GM18858 (cell line): ENCODE data around the gene UROS.

Experiments
- ATAC-seq: cut with Tn5 transposase; IDR thresholded peaks from one replicate; pipeline ENCODE4 v1.9.1; 2021; ENCODE audit not compliant: unreplicated experiment

Gene UROS

GRCh38 chr10:125822878-125823662 is at the start of gene UROS, which contains the start of gene BCCIP:
Gene UROS (minus strand): TSS chr10:125823258. CDS start chr10:125816499, 6,759 bp downstream.
Gene BCCIP (plus strand): TSS chr10:125823546. CDS start chr10:125823558, 12 bp downstream.
- peak; percentile 70 for ATAC-seq

- no peak for ATAC-seq
Observed at GRCh38 chr10:125871338-125871737, 48.3 kb upstream of the UROS start.

DNA sequence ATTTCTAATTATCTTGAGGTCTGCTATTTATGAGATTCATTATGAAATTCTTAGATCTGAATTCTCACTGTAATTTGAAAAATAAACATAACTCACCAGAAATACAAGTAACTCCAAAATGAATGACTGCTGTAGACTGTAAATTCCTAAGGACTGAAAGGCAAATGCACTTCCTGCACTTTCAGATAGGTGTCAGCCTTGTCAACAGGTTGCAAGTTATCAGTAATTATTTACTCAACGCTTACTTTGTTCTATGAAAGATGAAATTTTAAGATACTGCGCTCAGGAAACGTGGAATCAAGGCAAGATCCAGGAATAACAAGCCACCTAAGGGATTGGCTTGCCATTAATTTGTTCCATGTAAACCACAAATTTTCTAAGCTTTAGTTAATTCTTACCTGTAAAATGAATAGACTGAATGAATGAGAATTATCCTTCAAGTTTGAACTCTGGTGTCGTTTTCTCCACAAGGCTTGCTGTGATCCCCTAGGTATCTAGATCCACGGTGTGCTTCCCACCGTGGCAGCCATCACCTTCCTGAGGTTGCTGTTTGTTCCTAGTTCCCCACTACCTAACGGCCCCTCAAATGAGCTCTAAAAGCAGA is 45.4 kb upstream of the UROS start:
- no peak for ATAC-seq

GRCh38 chr10:125866421-125867029 is 43.5 kb upstream of the UROS start:
- no peak for ATAC-seq

GRCh38 chr10:125865120-125865519 is 42.1 kb upstream of the UROS start:
- ATAC-seq: no peak

DNA sequence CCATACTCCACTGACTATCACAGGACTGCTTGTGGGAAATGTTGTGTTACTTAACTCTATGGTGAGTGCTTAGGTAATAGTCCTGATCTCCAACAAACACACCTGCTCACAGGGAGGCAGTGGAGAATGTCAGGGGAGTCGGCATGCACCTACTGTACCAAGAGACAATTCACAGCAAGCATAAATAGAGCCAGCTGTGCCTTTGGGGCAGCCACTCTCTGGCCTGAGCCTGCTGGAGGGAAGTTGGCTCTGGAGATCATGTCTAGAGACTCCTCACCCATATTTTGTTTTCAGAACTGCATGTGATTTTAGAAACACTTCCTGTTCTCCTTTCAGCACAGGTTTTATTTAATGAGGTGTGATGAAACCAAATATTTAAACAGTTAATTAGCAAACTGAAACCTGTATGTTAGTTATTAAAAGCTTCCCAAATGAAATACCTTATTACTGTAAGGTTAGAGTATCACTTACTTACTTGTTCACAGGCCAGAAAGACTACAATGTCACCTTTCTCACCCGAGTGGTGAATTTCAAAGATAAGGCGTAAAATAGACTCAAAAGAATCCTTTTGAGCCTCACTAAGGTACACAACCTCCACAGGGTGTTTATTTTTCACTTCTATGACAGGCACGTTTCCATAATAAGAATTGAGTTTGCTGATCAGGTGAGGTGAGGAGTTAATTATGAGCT is 36.2 kb upstream of the UROS start:
- no peak for ATAC-seq

- ATAC-seq: no peak
Observed at GRCh38 chr10:125857185-125857760, 34.2 kb upstream of the UROS start.

DNA sequence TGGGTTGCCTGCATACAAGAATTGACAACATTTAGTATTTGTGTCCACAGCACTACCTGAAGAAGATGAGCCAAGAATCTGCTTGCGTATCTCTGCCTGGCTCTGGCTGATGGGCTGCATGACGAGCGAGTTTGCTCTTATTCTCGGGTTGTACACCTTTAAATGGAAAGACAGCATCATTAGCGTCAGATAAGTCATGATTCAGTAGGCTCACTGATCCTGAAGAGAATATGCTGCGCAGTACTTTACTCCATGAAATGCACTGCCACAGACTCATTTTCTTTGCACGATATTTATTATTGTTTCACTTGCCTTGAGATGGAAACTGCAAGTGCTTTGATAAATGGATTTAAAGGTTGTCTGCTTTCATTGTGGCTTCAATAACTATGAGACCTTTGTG is 29.4 kb upstream of the UROS start:
- no peak for ATAC-seq

DNA sequence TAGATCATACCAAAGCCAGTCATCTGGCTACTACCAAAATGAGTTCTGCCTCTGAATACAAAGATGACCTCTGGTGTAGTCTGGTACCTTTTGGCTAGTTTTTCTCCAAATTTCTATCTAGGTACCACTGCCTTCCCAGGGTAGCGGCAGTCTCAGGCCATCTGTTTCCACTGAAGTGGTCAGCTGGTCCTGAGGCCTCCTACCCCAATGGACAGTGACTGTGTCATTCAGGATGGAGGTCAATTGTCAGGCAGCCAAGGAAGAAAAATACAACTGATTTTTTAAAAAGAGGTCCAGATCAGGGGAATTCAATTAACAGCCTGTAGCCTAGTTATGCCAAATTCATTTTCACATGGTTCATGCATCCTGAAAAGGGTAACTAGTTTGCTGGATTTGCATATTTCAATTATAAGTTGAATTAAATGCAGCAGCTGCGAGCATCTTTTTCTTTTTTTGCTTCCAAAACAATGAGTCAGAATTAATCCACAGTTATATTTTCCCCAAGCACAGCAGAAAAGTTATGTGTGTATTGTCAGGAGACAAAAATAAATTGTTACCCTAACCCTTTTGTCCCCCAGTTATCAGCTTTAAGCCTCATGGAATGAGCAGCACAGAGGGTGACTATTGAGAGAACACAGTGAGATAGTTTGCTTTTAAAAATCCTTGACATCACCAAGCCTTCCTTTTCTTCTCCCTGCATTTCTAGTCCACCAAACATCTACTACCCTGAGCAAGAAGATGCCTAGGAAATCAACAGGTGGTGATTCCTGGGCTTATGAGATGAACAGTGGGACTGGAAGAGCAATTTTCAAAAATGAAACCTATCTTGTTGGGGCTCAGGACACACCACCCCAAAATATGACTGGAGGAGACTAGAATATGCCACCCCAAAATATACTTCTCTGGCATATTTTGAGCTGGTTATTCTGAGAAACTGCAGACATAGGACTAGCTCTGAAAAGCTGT is 28.0 kb upstream of the UROS start:
- no peak for ATAC-seq

GRCh38 chr10:125849448-125849847 is 26.4 kb upstream of the UROS start:
- no peak for ATAC-seq

DNA sequence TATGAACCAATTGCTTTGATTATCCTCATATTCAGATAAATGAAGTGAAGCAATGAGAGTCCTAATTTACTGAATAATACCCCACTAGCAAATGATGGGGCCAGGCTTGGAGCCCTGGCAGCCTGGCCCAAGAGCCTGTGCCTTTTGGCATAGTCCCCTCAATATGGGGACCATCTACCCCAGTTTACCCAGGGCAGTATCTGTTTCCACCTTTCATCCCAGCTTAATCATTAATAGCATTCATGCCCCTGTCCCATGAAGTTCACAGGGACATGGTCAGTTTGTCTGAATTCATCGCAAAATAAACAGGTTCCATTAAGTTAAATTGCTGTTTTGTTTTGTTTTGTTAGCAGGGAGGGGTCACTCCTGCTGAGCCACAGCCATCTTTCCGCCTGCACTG is 25.8 kb upstream of the UROS start:
- no peak for ATAC-seq

DNA sequence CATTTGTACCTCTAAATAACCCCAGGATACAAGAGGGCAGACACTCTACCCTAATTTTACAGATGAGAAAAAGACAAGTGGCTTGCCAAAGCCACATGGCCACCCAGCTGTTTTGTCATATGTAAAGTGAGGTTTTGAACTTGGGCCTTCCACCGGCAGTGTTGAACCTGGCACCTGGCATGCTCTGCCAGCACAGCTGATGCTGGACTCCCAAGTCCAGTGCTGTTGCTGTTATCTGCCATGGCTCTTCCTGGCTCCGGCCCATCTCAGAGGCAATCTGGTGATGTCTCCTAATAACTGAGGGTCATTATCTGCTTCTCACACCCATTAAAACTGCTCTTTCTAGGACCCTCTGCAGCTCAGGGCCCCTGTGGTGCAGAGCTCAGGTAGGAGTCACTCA is 25.3 kb upstream of the UROS start:
- no peak for ATAC-seq

DNA sequence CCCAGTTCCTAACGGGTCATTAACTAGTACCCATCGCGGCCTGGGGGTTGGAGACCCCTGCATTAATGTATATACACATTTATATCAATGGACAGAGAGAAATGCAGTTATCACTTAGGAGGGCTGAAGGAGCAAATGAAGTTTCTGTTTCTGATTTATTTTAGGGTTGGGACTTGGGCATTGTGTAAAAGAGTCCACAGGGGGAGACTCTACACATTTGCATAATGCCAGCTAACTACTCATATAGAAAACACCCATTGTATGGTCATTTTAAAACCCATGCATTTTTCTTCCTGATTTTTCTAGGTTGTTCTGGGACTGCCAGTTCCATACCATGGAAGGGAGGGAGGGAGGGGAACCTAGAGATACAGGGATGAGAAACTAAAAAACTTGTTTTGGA is 23.8 kb upstream of the UROS start:
- no peak for ATAC-seq

- ATAC-seq: no peak
Observed at GRCh38 chr10:125845617-125846016, 22.6 kb upstream of the UROS start.

DNA sequence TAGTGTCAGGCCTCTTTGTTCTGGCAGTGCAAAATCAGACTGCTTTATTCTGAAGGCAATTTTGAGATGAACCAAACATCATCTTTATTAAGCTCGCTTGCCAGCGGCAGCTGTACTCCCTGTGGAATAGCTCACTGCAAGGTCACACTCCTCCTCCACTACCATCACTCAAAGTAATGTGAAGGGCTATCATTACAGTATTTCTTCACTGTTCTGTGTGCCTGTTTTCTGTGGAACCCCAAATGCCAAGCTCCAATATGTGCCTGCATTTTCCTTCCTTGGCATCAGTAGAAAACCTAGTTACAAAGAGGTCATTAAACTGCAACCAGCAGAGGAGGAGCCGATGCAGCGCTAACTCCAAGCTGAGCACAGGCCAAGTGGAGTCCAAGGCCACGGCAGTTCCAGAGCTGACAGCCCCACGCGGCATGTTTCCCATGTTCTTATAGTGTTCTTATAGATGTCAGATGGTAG is 21.7 kb upstream of the UROS start:
- ATAC-seq: no peak

DNA sequence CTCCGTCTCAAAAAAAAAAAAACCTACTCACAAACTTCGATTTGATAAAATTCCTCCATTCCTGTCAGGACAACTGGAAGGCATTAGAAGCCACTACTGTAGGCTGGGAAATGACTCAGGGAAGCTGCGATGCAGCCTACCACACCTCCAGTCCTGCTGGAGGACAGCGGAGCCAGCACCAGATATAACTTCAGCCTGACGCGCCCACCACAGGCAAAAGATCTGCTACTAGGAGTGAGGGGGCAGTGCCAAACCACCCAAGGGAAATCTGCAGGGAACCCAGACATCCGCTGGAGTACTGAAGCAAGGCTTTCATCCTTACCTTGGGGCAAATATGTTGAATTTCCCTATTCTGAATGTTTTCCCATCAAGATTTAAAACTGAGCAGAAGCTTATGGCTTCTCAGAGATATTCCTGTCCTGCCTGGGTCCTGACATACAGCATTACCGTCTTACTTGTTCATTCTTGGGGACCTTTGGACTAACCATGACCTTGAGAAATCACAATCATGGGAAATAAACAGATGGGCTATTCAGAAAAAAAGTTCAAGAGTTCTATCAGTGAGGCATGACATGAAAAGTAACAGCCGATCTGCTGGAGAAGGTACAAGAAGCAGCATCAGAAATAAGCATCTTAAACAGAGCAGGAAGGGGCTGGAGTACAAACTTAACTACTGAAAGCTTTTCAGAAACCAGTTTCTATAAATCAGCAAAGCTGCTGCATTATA is 20.7 kb upstream of the UROS start:
- ATAC-seq: no peak

GRCh38 chr10:125840955-125841354 is 17.9 kb upstream of the UROS start:
- ATAC-seq: no peak

DNA sequence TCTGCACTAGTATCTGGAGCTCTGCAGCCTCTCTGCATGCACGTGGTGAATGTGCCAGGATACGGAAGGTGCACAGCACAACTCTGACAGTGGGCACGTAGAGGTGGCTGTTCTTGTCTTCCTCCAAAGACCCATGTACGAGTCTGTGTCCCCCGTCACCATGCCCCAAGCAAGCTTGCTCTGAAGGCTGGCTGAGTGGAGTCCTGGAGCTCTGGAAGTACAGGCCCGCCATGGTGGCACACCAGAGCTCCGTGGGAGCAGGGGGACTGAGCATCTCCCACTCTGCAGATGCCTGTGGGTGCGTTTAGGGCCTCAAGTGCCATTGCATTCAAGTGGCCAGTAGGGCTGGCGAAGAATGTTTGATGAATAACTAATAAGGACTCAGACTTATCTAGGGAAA is 17.3 kb upstream of the UROS start:
- no peak for ATAC-seq
